ENCODE data around the gene EML6. TPM values are rescaled to one million over a fixed set of nuclear protein-coding genes. Genes with fewer than 3 reads are reported as not detected.
A peak's percentile ranks its signal among the peaks of the same experiment; 100 is the strongest.

EML6 gene
- total RNA-seq, 1 donor = 1.1 TPM

GRCh38 chr2:55001716-55002115, 278.3 kb downstream of the EML6 start:
- H3K36me3 ChIP-seq (ENCODE audit: insufficient read depth, low read length) = no peaks in the 10 kb centered on the region
- peaks cover 50% of the 10 kb centered on the region for H3K4me1 ChIP-seq (ENCODE audit: insufficient read depth, low read length)
- H3K27ac ChIP-seq (ENCODE audit: low read depth, low read length) = peak overlapping the region; percentile 57
- H3K4me2 ChIP-seq (ENCODE audit: insufficient read depth, low read length) = peak overlapping the region; percentile 52
- H3K79me2 ChIP-seq (ENCODE audit: insufficient read depth, low read length) = peaks cover 98% of the 10 kb centered on the region
- no peak for TF ChIP-seq CTCF (IDR thresholded peaks at IDR 0.05; ENCODE audit: extremely low read depth, low read depth, low read length)
- no peak overlapping the region for H2AFZ ChIP-seq (ENCODE audit: low read length)
- no peak for DNase-seq (ENCODE audit: insufficient read length, low spot score, missing footprints)
- H3K4me3 ChIP-seq (ENCODE audit: insufficient read depth, low read length) = no peak overlapping the region
- H3K9me3 ChIP-seq (ENCODE audit: low read depth, low read length) = no peaks in the 10 kb centered on the region
- H4K20me1 ChIP-seq (ENCODE audit: insufficient read depth, low read length) = peaks cover 77% of the 10 kb centered on the region
- no peaks in the 10 kb centered on the region for H3K27me3 ChIP-seq (ENCODE audit: insufficient read depth, low read length)

DNA sequence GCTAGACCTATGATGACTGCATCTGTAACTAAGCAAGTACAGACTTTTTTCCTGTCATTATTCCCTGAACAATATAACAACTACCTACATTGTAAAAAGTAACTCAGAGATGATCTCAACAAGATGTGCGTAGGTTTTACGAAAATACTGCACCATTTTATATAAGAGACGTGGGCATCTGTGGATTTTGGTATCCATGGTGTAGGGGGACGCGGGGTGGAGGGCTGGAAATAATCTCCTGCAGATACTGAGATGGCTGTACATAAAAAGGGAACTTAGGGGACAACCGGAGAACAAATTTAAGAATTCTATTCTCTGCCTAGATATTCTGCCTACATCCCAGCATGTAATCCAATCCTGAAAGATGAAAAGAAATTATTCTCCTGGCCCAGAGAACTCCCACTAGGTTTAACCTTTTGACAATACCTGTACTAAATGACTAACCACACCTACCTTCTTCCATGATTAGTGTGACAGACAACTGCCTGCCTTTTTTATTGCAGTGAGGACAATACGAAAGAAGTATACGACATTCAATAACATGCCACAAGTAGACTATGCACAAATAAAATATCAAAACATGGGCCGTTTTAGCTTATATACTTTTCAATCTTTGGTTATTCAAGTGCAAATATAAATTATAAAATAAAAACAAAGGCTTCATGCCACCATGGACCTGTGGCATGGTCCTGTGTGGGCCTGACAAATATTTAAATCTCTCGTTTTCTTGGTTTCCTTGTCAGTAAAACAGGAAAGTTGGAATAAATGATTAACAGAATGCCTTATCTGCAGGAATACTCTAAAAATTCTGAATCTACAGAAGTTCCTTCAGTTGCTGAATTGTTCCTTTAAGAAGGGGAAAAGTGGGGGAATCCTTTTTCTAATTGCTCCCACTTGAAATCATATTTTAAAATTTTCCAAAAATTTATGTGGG, 280.5 kb downstream of the EML6 start:
- Histone ChIP-seq H3K4me1 (ENCODE audit: insufficient read depth, low read length) (peaks cover 41% of the 10 kb centered on the region), H3K36me3 (ENCODE audit: insufficient read depth, low read length) (no peaks in the 10 kb centered on the region), H3K27me3 (ENCODE audit: insufficient read depth, low read length) (no peaks in the 10 kb centered on the region), H3K9me3 (ENCODE audit: low read depth, low read length) (no peaks in the 10 kb centered on the region), H3K79me2 (ENCODE audit: insufficient read depth, low read length) (peaks cover 98% of the 10 kb centered on the region), H3K4me3 (ENCODE audit: insufficient read depth, low read length) (no peak overlapping the region), H4K20me1 (ENCODE audit: insufficient read depth, low read length) (peaks cover 74% of the 10 kb centered on the region), H3K27ac (ENCODE audit: low read depth, low read length) (no peak overlapping the region), H2AFZ (ENCODE audit: low read length) (no peak overlapping the region), H3K4me2 (ENCODE audit: insufficient read depth, low read length) (no peak overlapping the region)
- no peak for TF ChIP-seq CTCF (IDR thresholded peaks at IDR 0.05; ENCODE audit: extremely low read depth, low read depth, low read length)
- no peak for DNase-seq (ENCODE audit: insufficient read length, low spot score, missing footprints)

- H3K79me2 ChIP-seq (ENCODE audit: insufficient read depth, low read length) = peaks cover 99% of the 10 kb centered on the region
- no peaks in the 10 kb centered on the region for H3K36me3 ChIP-seq (ENCODE audit: insufficient read depth, low read length)
- no peak for TF ChIP-seq CTCF (IDR thresholded peaks at IDR 0.05; ENCODE audit: extremely low read depth, low read depth, low read length)
- peaks cover 41% of the 10 kb centered on the region for H3K4me1 ChIP-seq (ENCODE audit: insufficient read depth, low read length)
- no peak overlapping the region for H3K4me3 ChIP-seq (ENCODE audit: insufficient read depth, low read length)
- H4K20me1 ChIP-seq (ENCODE audit: insufficient read depth, low read length) = peaks cover 81% of the 10 kb centered on the region
- H3K4me2 ChIP-seq (ENCODE audit: insufficient read depth, low read length) = peak overlapping the region; percentile 9
- no peaks in the 10 kb centered on the region for H3K9me3 ChIP-seq (ENCODE audit: low read depth, low read length)
- DNase-seq (ENCODE audit: insufficient read length, low spot score, missing footprints) = no peak
- no peak overlapping the region for H2AFZ ChIP-seq (ENCODE audit: low read length)
- H3K27ac ChIP-seq (ENCODE audit: low read depth, low read length) = no peak overlapping the region
- no peaks in the 10 kb centered on the region for H3K27me3 ChIP-seq (ENCODE audit: insufficient read depth, low read length)
Observed at GRCh38 chr2:55006306-55006705, 282.8 kb downstream of the EML6 start.

GRCh38 chr2:55009277-55010060, 286.0 kb downstream of the EML6 start:
- Histone ChIP-seq H4K20me1 (ENCODE audit: insufficient read depth, low read length) (peaks cover 73% of the 10 kb centered on the region), H3K79me2 (ENCODE audit: insufficient read depth, low read length) (peaks cover 100% of the 10 kb centered on the region), H3K4me3 (ENCODE audit: insufficient read depth, low read length) (peak overlapping the region; percentile 42), H3K4me1 (ENCODE audit: insufficient read depth, low read length) (peaks cover 66% of the 10 kb centered on the region), H3K27me3 (ENCODE audit: insufficient read depth, low read length) (no peaks in the 10 kb centered on the region), H3K9me3 (ENCODE audit: low read depth, low read length) (no peaks in the 10 kb centered on the region), H3K36me3 (ENCODE audit: insufficient read depth, low read length) (no peaks in the 10 kb centered on the region), H2AFZ (ENCODE audit: low read length) (no peak overlapping the region), H3K27ac (ENCODE audit: low read depth, low read length) (peak overlapping the region; percentile 64), H3K4me2 (ENCODE audit: insufficient read depth, low read length) (peak overlapping the region; percentile 78)
- TF ChIP-seq CTCF (IDR thresholded peaks at IDR 0.05; ENCODE audit: extremely low read depth, low read depth, low read length) = no peak
- DNase-seq (ENCODE audit: insufficient read length, low spot score, missing footprints) = no peak
